IPS-15b (cell line): ENCODE data around the gene HMHB1.

Experiments
- H3K27me3 ChIP-seq: one replicate; pipeline ENCODE4 v1.6.1; 2013; ENCODE audit warnings: low read length; ENCODE audit not compliant: control insufficient read depth, insufficient read depth
- H3K36me3 ChIP-seq: one replicate; pipeline ENCODE4 v1.6.1; 2013; ENCODE audit warnings: low read length; ENCODE audit not compliant: control insufficient read depth, insufficient read depth
- H3K4me1 ChIP-seq: one replicate; pipeline ENCODE4 v1.6.1; 2013; ENCODE audit warnings: mild to moderate bottlenecking, low read length; ENCODE audit not compliant: control insufficient read depth, insufficient read depth
- H3K4me3 ChIP-seq: one replicate; pipeline ENCODE4 v1.5.1; 2013; ENCODE audit warnings: low read depth, low read length
- H3K9ac ChIP-seq: one replicate; pipeline ENCODE4 v1.6.1; 2013; ENCODE audit warnings: low read depth, mild to moderate bottlenecking, low read length
- H3K9me3 ChIP-seq: one replicate; pipeline ENCODE4 v1.6.1; 2013; ENCODE audit warnings: mild to moderate bottlenecking, low read length; ENCODE audit not compliant: control insufficient read depth, insufficient read depth

The HMHB1 gene

DNA sequence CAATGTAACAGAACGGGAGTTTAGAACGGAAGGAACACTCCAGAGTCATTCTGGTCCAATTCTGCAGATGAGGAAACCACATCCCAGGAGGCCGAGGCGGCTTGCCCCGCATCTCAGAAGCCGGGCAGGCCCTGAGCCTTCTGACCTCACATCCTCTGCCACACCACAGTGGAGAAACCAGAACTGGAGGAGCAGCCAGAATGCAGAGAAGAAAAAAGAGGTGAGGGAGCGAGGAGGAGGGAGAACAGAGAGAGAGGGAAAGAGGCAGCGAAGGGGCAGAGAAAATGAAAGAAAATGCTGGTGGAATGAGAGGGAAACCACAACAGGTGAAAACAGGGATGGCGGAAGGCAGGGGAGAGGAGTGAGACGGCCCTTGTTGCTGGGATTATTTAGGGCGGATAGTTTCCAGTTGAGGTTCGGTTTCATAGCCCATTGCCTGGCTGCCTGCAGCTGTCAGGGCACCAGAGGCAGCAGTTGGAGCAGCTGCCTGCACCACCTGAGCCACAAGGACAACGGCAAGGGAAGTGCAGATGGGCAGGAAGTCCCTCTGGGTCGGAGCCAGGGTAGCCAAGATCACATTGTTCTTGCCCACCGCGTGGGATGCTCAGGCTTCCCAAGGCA, at the start of gene HMHB1:
Gene HMHB1, plus strand, starts transcription at position 77 of the 621 bp plus-strand sequence.
- H3K27me3 ChIP-seq: no peaks in the 10 kb centered on the region
- no peaks in the 10 kb centered on the region for H3K36me3 ChIP-seq
- no peaks in the 10 kb centered on the region for H3K9me3 ChIP-seq
- no peaks in the 10 kb centered on the region for H3K4me1 ChIP-seq
- no peak within 1 kb of the TSS for H3K4me3 ChIP-seq
- H3K9ac ChIP-seq: no peak within 1 kb of the TSS

DNA sequence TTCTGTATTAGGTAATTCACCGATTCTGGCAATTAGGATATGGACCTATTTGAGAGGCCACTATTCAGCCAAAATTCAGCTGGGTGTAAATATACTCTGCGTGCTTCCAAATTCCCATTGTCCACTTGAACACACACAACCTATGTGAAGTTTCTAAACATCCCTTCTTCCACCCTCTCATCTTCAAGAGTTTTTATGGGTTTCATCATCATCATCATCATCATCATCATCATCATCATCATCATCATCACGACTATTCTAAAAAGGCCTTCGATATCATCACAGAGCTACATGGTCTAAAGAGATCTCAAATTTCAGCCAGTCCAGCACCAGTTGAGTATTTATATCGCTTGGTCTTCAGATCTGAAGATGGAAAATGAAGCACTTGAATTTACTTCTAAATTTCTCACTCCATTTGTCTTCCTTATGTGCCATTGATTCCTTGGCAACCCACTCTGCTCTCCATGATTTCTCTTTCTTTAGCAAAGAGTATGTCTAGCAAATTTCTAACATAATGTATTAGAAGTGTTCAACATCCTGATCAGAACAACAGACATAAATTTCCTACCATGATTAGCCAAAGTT, 49.2 kb upstream of the HMHB1 start:
- H3K9me3 ChIP-seq: no peaks in the 10 kb centered on the region
- H3K4me3 ChIP-seq: no peak overlapping the region
- H3K27me3 ChIP-seq: no peaks in the 10 kb centered on the region
- no peaks in the 10 kb centered on the region for H3K36me3 ChIP-seq
- H3K9ac ChIP-seq: no peak overlapping the region
- no peaks in the 10 kb centered on the region for H3K4me1 ChIP-seq

DNA sequence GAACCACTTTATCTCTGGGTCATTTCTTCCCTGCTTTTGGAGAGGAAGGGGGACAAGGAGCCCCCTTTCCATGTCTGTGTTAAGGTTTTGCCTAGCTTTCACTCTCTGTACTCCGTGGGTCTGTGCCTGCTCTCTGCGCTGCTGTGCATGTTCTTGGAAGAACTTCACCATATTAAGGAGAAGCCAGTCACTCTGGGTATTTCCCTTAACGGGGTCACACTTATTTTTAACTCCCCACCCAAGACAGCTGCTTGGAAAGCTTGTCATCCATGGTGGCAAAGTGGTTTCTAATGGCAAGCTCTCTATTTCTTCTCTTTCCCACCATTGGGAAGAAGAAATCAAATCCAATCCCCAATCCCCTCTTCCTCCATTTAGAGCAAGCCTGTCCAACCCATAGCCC, 44.8 kb upstream of the HMHB1 start:
- H3K27me3 ChIP-seq: no peaks in the 10 kb centered on the region
- H3K4me3 ChIP-seq: no peak overlapping the region
- H3K4me1 ChIP-seq: no peaks in the 10 kb centered on the region
- no peaks in the 10 kb centered on the region for H3K9me3 ChIP-seq
- no peak overlapping the region for H3K9ac ChIP-seq
- H3K36me3 ChIP-seq: no peaks in the 10 kb centered on the region

DNA sequence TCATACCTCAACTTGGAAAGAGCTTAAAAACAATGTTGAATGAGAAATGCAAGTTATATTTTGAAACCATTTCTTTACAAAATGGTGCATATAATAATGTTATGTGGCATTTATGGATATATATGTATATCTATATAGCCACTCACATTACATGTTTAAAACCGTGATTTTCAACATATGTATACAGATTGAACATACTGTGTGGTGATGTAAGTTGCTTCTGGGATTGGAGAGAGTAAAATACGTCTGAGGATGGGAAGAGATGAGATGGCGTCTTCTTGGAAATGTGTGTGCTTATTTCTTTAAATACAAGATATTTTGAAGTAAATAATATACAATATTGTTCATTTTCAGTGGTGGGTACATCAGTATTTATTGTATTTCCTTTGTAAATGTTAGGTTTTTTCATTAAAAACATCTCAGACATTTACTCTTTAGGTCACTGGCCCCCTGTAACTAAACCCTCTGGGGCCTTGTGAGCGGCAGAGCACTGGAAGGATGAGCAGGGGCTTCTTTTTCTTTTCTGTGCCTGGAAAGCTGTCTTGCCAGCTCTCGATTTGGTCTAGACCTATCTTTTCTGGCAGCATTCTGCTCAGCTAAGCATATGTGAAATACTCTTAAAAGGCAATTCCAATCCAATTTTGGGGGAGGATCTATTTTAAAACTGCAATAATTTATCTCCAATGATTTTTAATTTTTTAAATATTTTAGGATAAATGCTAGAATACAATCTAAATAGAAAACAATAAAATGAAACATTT, 42.8 kb upstream of the HMHB1 start:
- H3K36me3 ChIP-seq: no peaks in the 10 kb centered on the region
- H3K9ac ChIP-seq: no peak overlapping the region
- no peaks in the 10 kb centered on the region for H3K27me3 ChIP-seq
- no peaks in the 10 kb centered on the region for H3K4me1 ChIP-seq
- no peak overlapping the region for H3K4me3 ChIP-seq
- no peaks in the 10 kb centered on the region for H3K9me3 ChIP-seq

DNA sequence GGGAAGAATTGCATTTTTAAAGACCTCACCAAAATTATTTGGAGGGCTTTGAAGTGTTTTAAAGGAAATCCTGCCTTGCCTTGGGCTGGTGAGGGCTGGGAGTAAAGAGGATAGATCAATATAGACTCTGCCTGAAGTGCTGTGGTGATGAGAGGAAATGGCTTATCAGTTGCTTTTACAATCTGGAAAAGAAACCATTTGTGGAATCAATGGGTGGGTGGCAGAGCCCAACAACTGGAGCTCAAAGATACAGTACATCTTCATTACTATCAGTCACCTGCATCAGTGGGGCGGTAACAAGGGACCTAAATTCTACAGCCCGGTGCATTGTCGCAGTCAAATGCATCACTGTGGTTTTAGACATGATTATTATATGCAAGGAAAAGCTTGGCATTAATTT, 41.5 kb upstream of the HMHB1 start:
- no peaks in the 10 kb centered on the region for H3K9me3 ChIP-seq
- H3K4me3 ChIP-seq: no peak overlapping the region
- no peak overlapping the region for H3K9ac ChIP-seq
- no peaks in the 10 kb centered on the region for H3K4me1 ChIP-seq
- no peaks in the 10 kb centered on the region for H3K27me3 ChIP-seq
- H3K36me3 ChIP-seq: no peaks in the 10 kb centered on the region

DNA sequence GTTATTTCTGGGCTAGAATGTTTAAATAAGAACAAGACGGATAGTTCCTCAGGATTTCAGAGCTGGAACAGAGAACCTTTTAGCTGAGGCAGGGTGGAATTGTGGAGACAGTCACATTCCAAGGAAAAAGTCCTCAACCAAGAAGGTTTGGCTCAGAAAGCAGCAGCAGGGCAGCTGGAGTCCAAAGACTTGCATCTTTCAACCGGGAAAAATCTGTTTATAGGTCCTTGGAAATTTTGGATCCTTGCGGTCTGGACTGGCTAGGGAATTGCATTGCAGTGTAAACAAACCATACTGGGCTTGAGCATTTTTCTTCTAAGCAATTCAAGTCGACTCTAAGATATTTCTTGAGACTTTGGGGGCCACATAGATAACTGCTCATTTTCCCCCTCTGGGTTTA, 40.8 kb upstream of the HMHB1 start:
- Histone ChIP-seq H3K27me3 (no peaks in the 10 kb centered on the region), H3K36me3 (no peaks in the 10 kb centered on the region), H3K4me1 (no peaks in the 10 kb centered on the region), H3K9ac (no peak overlapping the region), H3K4me3 (no peak overlapping the region), H3K9me3 (no peaks in the 10 kb centered on the region)

DNA sequence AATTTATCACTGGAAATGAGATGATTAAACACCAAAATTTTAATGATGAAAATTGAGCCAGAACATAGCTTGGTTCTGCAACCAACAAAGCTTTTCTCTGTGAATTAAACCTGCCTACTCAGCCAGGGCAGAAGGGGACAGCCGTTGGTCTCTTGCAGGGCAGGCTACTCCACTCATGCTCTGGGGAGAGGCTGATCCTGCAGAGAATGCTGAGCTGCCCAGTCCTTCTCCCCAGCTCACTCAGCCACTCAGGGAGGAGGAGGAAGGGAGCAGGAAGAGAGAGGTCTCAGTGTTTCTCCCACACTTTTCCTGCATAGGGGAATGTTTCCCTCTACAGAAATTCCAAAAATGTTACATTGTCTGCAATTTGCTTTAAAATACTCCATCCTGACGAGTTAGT, 40.4 kb upstream of the HMHB1 start:
- Histone ChIP-seq H3K4me3 (no peak overlapping the region), H3K36me3 (no peaks in the 10 kb centered on the region), H3K9me3 (no peaks in the 10 kb centered on the region), H3K4me1 (no peaks in the 10 kb centered on the region), H3K9ac (no peak overlapping the region), H3K27me3 (no peaks in the 10 kb centered on the region)

DNA sequence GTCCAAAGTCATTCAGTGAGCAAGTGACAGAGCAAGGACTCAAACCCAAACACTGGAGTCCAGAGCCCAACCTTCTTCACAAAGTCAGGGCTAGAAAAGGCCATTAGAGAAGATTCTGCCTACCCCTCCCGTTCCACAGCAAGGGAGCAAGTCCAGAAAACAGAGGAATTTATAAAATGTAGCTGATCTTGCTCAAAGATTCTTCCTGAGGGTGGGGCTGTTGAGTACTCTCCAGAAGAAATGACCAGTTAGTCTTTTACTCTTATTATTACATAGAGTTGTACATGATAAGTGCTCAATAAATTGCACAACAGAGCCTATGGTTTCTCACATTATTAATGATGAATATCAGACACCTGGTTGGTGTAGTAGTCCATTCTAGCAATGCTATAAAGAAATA, 39.3 kb upstream of the HMHB1 start:
- Histone ChIP-seq H3K27me3 (no peaks in the 10 kb centered on the region), H3K4me1 (no peaks in the 10 kb centered on the region), H3K4me3 (no peak overlapping the region), H3K36me3 (no peaks in the 10 kb centered on the region), H3K9ac (no peak overlapping the region), H3K9me3 (no peaks in the 10 kb centered on the region)

DNA sequence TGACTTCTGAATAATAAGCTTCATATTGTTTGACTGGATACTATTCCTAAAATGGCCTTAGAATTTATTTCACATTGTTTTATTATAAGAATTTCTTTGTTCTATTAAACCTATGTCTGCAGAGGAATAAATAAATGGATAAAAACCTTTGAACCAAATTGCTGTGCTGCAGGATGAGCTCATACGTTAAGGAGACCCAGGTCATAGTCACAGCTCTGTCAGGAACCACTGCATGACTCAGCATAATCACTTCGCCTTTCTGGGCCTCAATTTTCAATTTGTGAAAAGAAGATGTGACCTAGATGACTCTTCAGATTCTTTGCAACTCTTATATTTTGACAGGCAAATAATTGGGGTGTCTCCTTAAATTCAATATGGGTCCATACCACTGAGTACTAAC, 36.7 kb upstream of the HMHB1 start:
- Histone ChIP-seq H3K9me3 (no peaks in the 10 kb centered on the region), H3K4me1 (no peaks in the 10 kb centered on the region), H3K36me3 (no peaks in the 10 kb centered on the region), H3K9ac (no peak overlapping the region), H3K27me3 (no peaks in the 10 kb centered on the region), H3K4me3 (no peak overlapping the region)

DNA sequence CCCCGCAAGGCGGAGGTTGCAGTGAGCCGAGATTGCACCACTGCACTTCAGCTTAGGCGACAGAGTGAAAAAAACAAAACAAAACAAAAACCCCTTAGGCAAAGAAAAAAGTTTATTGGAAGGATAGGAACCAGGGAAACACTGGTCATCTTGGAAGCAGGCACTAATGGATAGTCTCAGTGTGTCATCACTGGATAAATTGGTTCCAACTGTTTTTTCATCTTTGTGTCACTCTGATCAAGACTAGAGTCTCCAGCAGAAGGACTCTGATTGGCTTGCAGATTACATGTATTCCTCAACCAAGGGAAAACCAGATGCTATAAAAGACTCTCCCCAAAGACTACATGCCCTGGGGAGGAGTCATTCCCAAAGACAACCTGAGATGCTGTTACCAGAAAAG, 35.0 kb upstream of the HMHB1 start:
- no peaks in the 10 kb centered on the region for H3K36me3 ChIP-seq
- no peak overlapping the region for H3K4me3 ChIP-seq
- no peaks in the 10 kb centered on the region for H3K4me1 ChIP-seq
- H3K27me3 ChIP-seq: no peaks in the 10 kb centered on the region
- H3K9ac ChIP-seq: no peak overlapping the region
- no peaks in the 10 kb centered on the region for H3K9me3 ChIP-seq

DNA sequence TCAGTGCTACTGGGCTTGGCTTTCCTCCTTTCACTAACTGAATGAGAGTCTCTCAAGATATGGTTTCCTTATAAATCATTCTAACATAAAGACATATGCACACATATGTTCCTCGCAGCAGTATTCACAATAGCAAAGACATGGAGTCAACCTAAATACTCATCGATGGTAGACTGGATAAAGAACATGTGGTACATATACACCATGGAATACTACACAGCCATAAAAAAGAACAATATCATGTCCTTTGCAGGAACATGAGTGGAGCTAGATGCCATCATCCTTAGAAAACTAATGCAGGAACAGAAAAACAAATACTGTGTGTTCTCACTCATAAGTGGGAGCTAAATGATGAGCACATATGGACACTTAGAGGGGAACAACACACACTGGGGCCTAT, 32.5 kb upstream of the HMHB1 start:
- Histone ChIP-seq H3K4me1 (peaks cover 4% of the 10 kb centered on the region), H3K4me3 (no peak overlapping the region), H3K9ac (no peak overlapping the region), H3K36me3 (no peaks in the 10 kb centered on the region), H3K9me3 (no peaks in the 10 kb centered on the region), H3K27me3 (no peaks in the 10 kb centered on the region)

DNA sequence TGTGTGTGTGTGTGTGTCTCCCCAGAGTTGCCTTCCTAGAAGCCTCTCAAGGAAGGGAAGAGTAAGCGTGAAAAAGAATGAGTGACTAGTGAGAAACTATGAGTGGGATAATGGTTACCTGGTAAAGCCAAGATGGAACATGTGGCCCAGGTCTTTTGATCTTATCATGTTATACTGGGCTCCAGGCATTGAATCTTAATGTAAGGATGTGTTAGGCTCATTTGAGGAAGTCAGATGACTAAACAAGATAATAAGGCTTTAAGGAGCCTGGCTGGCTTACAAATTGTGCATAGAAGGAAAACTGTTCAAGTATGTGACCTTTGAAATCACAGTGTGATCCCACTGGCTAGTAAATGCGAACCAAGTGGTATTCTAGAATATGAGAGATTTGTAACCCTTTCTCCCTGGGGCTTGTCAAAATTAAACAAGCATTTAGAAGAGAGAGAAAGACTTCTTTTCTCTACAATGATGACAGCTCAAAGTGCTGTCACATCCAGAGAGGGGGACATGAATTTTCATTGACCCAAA, 29.9 kb upstream of the HMHB1 start:
- no peaks in the 10 kb centered on the region for H3K27me3 ChIP-seq
- H3K36me3 ChIP-seq: no peaks in the 10 kb centered on the region
- H3K9ac ChIP-seq: no peak overlapping the region
- no peak overlapping the region for H3K4me3 ChIP-seq
- peaks cover 4% of the 10 kb centered on the region for H3K4me1 ChIP-seq
- no peaks in the 10 kb centered on the region for H3K9me3 ChIP-seq
